ENCODE measurements around the gene IKBKE. TPM values are rescaled to one million over a fixed set of nuclear protein-coding genes. Genes with fewer than 3 reads are reported as not detected.
"Not testable (repeated sequence)": the region's sequence is repeated elsewhere in the genome, so short reads cannot be mapped to it uniquely, and the experiment has no call there.

The IKBKE gene
- total RNA-seq, 2 donors from 2014 or later: 15.9 to 28.4 TPM

DNA sequence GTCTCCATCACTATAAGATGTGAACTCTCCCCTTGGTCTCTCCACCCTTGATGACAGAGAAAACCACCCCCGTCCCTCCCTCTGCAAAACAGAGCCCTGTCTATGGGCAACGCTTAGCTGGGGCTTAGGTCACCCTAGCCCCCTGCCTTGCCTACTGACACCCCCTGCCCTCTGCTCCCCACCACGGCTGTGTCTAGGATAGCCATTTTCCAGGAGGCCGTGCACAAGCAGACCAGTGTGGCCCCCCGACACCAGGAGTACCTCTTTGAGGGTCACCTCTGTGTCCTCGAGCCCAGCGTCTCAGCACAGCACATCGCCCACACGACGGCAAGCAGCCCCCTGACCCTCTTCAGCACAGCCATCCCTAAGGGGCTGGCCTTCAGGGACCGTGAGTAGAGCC, 8.5 kb downstream of the IKBKE start:
- H3K36me3 ChIP-seq: peaks cover 5% of the 10 kb centered on the region
- no peaks in the 10 kb centered on the region for H3K4me1 ChIP-seq
- DNase-seq: no peak
- H3K9me3 ChIP-seq: no peaks in the 10 kb centered on the region
- intact Hi-C loops (cut with DNase I): loop anchor here (5.0 kb wide), 1 partner anchor 104 kb away; no protein-coding TSS in a partner anchor
- no peak overlapping the region for H3K4me3 ChIP-seq
- H3K9ac ChIP-seq (ENCODE audit: low read depth in 2 of 2, low read length in 2 of 2): no peak overlapping the region
- H3K27ac ChIP-seq: no peak overlapping the region
- H3K27me3 ChIP-seq: no peaks in the 10 kb centered on the region
- TF ChIP-seq, protein P1, sequence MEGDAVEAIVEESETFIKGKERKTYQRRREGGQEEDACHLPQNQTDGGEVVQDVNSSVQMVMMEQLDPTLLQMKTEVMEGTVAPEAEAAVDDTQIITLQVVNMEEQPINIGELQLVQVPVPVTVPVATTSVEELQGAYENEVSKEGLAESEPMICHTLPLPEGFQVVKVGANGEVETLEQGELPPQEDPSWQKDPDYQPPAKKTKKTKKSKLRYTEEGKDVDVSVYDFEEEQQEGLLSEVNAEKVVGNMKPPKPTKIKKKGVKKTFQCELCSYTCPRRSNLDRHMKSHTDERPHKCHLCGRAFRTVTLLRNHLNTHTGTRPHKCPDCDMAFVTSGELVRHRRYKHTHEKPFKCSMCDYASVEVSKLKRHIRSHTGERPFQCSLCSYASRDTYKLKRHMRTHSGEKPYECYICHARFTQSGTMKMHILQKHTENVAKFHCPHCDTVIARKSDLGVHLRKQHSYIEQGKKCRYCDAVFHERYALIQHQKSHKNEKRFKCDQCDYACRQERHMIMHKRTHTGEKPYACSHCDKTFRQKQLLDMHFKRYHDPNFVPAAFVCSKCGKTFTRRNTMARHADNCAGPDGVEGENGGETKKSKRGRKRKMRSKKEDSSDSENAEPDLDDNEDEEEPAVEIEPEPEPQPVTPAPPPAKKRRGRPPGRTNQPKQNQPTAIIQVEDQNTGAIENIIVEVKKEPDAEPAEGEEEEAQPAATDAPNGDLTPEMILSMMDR (IDR thresholded peaks at IDR 0.05): no peak

DNA sequence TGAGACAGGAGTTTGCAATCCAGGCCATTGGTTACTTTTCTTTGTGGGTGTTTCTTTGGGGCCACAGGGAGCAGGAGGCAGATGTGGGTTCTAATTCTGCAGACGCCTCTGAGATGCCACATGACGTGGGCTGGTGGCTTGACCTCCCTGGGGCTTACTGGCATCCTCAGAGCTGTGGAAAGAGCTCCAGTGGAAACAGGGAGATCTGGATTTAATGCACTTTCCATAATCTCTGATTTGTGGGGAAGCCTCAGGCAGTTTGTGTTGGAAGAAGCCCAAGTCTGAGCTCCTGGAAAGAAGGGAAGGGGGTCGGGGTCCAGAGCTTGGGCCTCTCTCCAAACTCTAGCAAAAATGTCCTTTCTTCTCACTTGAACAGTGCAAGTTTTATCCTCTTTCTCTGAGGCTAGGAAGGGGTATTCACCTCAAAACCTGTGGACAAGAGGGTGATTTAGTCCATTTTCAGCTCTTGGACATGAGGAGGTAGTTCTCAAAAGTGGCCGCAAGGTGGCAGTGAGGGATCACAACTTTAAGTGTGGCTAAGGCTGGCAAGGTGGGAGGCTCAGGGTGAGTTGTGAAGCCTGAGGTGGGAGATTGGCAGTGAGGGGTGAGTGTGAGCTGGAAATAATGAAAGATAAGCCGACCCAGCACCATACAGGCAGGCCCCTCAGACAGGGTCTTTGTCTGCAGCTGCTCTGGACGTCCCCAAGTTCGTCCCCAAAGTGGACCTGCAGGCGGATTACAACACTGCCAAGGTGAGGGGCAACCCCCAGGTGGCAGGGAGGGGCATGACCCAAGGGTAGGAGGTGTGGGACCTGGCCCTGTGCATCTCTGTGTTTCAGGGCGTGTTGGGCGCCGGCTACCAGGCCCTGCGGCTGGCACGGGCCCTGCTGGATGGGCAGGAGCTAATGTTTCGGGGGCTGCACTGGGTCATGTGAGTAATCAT, 9.2 kb downstream of the IKBKE start:
- peaks cover 5% of the 10 kb centered on the region for H3K36me3 ChIP-seq
- DNase-seq: peak; percentile 69
- no peak overlapping the region for H3K4me3 ChIP-seq
- H3K9me3 ChIP-seq: no peaks in the 10 kb centered on the region
- TF ChIP-seq, protein P1 (IDR thresholded peaks at IDR 0.05): peak; percentile 76
- H3K27me3 ChIP-seq: no peaks in the 10 kb centered on the region
- intact Hi-C loops (cut with DNase I): loop anchor here (5.0 kb wide), 1 partner anchor 103 kb away; no protein-coding TSS in a partner anchor
- H3K4me1 ChIP-seq: no peaks in the 10 kb centered on the region
- no peak overlapping the region for H3K9ac ChIP-seq (ENCODE audit: low read depth in 2 of 2, low read length in 2 of 2)
- H3K27ac ChIP-seq: no peak overlapping the region

DNA sequence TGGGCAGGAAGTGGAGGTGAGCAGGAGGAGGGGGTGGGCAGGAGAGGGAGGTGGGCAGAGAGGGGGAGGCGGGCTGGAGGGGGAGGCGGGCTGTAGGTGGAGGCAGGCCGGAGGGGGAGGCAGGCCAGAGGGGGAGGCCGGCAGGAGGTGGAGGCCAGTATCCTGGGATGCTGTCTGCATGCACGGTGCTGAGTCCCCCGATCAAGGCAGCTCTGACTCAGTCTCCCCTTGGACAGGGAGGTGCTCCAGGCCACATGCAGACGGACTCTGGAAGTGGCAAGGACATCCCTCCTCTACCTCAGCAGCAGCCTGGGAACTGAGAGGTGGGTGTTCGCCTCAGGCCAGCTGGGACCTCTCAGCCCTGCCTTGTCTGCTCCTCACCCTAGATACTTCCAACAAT, 9.9 kb downstream of the IKBKE start:
- DNase-seq: no peak
- no peak overlapping the region for H3K4me3 ChIP-seq
- no peaks in the 10 kb centered on the region for H3K27me3 ChIP-seq
- H3K4me1 ChIP-seq: no peaks in the 10 kb centered on the region
- no peaks in the 10 kb centered on the region for H3K9me3 ChIP-seq
- no peak overlapping the region for H3K9ac ChIP-seq (ENCODE audit: low read depth in 2 of 2, low read length in 2 of 2)
- peaks cover 5% of the 10 kb centered on the region for H3K36me3 ChIP-seq
- TF ChIP-seq, protein P1 (IDR thresholded peaks at IDR 0.05): no peak
- no peak overlapping the region for H3K27ac ChIP-seq
- intact Hi-C loops (cut with DNase I): no loop called here

DNA sequence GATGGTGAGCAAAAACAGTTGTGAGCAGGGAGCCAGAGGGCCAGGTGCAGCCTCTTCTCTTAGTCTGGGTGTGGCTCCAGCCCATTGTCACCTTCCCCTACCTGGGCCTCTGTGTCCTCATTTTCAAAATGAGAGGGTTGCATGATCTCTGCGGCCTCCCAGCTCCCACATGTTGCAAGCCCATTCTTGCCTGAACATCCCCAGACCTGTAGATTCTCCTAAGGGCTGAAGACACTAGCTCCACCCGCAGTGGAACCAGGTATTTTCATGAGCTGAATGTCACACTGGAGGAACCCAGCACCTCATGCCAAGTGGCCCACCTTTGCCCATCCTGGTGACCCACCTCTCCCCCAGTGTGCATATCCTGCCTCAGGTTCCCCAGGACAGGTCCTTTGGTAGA, 12.3 kb downstream of the IKBKE start:
- Histone ChIP-seq H3K4me1 (no peaks in the 10 kb centered on the region), H3K27ac (no peak overlapping the region), H3K9ac (ENCODE audit: low read depth in 2 of 2, low read length in 2 of 2) (no peak overlapping the region), H3K9me3 (no peaks in the 10 kb centered on the region), H3K36me3 (peaks cover 5% of the 10 kb centered on the region), H3K27me3 (no peaks in the 10 kb centered on the region), H3K4me3 (no peak overlapping the region)
- TF ChIP-seq, protein P1 (IDR thresholded peaks at IDR 0.05): no peak
- DNase-seq: no peak
- intact Hi-C loops (cut with DNase I): no loop called here

DNA sequence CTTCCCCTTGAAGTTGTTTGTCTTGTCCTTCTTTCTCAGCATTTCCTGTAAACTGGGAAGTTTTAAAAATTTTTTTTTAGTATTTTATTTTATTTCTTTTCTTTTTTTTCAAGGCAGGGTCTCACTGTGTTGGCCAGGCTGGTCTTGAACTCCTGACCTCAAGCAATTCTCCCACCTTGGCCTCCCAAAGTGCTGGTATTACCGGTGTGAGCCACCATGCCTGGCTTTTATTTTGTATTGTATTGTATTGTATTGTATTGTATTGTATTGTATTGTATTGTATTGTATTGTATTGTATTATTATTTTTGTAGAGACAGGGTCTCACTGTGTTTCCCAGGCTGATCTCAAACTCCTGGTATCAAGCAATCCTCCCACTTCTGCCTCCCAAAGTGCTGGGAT, 13.6 kb downstream of the IKBKE start:
- intact Hi-C loops (cut with DNase I); H3K27me3 ChIP-seq; H3K27ac ChIP-seq; H3K4me1 ChIP-seq; H3K9me3 ChIP-seq; DNase-seq; H3K36me3 ChIP-seq; H3K9ac ChIP-seq (ENCODE audit: low read depth in 2 of 2, low read length in 2 of 2); H3K4me3 ChIP-seq: not testable (repeated sequence)

DNA sequence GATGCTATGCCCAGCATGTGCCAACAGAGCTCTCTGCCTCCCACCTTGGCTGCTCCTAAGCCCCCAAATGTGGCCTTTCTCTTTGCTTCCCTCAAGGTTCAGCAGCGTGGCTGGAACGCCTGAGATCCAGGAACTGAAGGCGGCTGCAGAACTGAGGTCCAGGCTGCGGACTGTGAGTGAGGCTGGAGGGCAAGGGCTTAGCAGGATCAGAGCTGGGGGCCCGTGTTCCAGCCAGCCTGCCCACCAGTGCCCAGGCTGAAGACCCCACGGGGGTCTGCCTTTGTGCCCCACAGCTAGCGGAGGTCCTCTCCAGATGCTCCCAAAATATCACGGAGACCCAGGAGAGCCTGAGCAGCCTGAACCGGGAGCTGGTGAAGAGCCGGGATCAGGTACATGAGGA, 14.6 kb downstream of the IKBKE start:
- no peak overlapping the region for H3K27ac ChIP-seq
- no peak for DNase-seq
- TF ChIP-seq, protein P1 (IDR thresholded peaks at IDR 0.05): no peak
- no peak overlapping the region for H3K4me3 ChIP-seq
- intact Hi-C loops (cut with DNase I): no loop called here
- no peaks in the 10 kb centered on the region for H3K4me1 ChIP-seq
- no peaks in the 10 kb centered on the region for H3K27me3 ChIP-seq
- no peaks in the 10 kb centered on the region for H3K9me3 ChIP-seq
- no peak overlapping the region for H3K9ac ChIP-seq (ENCODE audit: low read depth in 2 of 2, low read length in 2 of 2)
- H3K36me3 ChIP-seq: peaks cover 5% of the 10 kb centered on the region

Measured in colonic mucosa (tissue), 4 donors.